Mesothelial cell of epicardium (in vitro differentiated cells): Measurements from ENCODE around the gene EML6. TPM values are rescaled to one million over a fixed set of nuclear protein-coding genes. Genes with fewer than 3 reads are reported as not detected.

ENCODE experiments used
- DNase-seq, 2 experiments: peaks; one replicate each; pipeline ENCODE4 v3.0.0; 2021; ENCODE audit warnings: low spot score in 2 of 2; ENCODE audit not compliant: unreplicated experiment in 2 of 2
- H3K27ac Mint-ChIP-seq: 2 replicates; pipeline ENCODE4 v1.8.0; 2021; ENCODE audit warnings: mixed read lengths
- H3K27me3 Mint-ChIP-seq: 2 replicates; pipeline ENCODE4 v1.8.0; 2021; ENCODE audit warnings: low read depth, mixed read lengths
- H3K36me3 Mint-ChIP-seq: 2 replicates; pipeline ENCODE4 v1.8.0; 2021; ENCODE audit warnings: mixed read lengths
- H3K4me1 Mint-ChIP-seq: 2 replicates; pipeline ENCODE4 v1.8.0; 2021; ENCODE audit warnings: mixed read lengths
- H3K4me3 Mint-ChIP-seq: 2 replicates; pipeline ENCODE4 v1.8.0; 2021; ENCODE audit warnings: mild to moderate bottlenecking, moderate library complexity, mixed read lengths
- H3K9me3 Mint-ChIP-seq: 2 replicates; pipeline ENCODE4 v1.8.0; 2021; ENCODE audit warnings: mixed read lengths
- CTCF ChIP-seq: fragments of 200-600 bp; sonication (generic); IDR thresholded peaks from one replicate; pipeline ENCODE4 v1.5.0; 2021; ENCODE audit warnings: antibody characterized with exemption; ENCODE audit not compliant: unreplicated experiment
- total RNA-seq: library from RNA; stranded (reverse); gene quantifications from 3 replicates; pipeline ENCODE4 v1.2.1, GENCODE V29; 2021

Gene EML6
- total RNA-seq: 0.93 to 2.3 TPM (median 2.1 TPM) in 3 replicates

GRCh38 chr2:54723131-54723995 is at the start of gene EML6:
EML6 (plus strand) TSS chr2:54723662; CDS start chr2:54725062, 1,400 bp downstream.
- Mint-ChIP-seq H3K36me3 (no peaks in the 10 kb centered on the region), H3K27ac (peak within 1 kb of the TSS; percentile 87), H3K9me3 (peaks cover 4% of the 10 kb centered on the region), H3K4me1 (peaks cover 18% of the 10 kb centered on the region), H3K27me3 (peaks cover 61% of the 10 kb centered on the region), H3K4me3 (peak within 1 kb of the TSS; percentile 78)
- no peak for TF ChIP-seq CTCF
- DNase-seq: peak; percentile 92 to 95

- Mint-ChIP-seq H3K9me3 (no peaks in the 10 kb centered on the region), H3K4me1 (peaks cover 30% of the 10 kb centered on the region), H3K27me3 (no peaks in the 10 kb centered on the region), H3K36me3 (peaks cover 16% of the 10 kb centered on the region), H3K27ac (no peak overlapping the region), H3K4me3 (no peak overlapping the region)
- no peak for DNase-seq
- TF ChIP-seq CTCF: no peak
Observed at GRCh38 chr2:54675281-54675680, 48.2 kb upstream of the EML6 start.

GRCh38 chr2:54675738-54676137 is 47.7 kb upstream of the EML6 start:
- DNase-seq: no peak
- H3K36me3 Mint-ChIP-seq: peaks cover 12% of the 10 kb centered on the region
- H3K4me3 Mint-ChIP-seq: no peak overlapping the region
- peaks cover 25% of the 10 kb centered on the region for H3K4me1 Mint-ChIP-seq
- TF ChIP-seq CTCF: no peak
- no peak overlapping the region for H3K27ac Mint-ChIP-seq
- no peaks in the 10 kb centered on the region for H3K9me3 Mint-ChIP-seq
- H3K27me3 Mint-ChIP-seq: no peaks in the 10 kb centered on the region

GRCh38 chr2:54676656-54677055 is 46.8 kb upstream of the EML6 start:
- Mint-ChIP-seq H3K27ac (no peak overlapping the region), H3K9me3 (peaks cover 3% of the 10 kb centered on the region), H3K4me1 (peaks cover 24% of the 10 kb centered on the region), H3K4me3 (no peak overlapping the region), H3K36me3 (peaks cover 6% of the 10 kb centered on the region), H3K27me3 (no peaks in the 10 kb centered on the region)
- TF ChIP-seq CTCF: no peak
- no peak for DNase-seq

GRCh38 chr2:54677476-54678265 is 45.8 kb upstream of the EML6 start:
- Mint-ChIP-seq H3K9me3 (peaks cover 5% of the 10 kb centered on the region), H3K27me3 (no peaks in the 10 kb centered on the region), H3K4me1 (peaks cover 18% of the 10 kb centered on the region), H3K4me3 (no peak overlapping the region), H3K36me3 (peaks cover under 1% of the 10 kb centered on the region), H3K27ac (no peak overlapping the region)
- no peak for DNase-seq
- TF ChIP-seq CTCF: no peak
